ENCODE measurements around the gene TMPRSS9.

GRCh38 chr19:2329149-2329478 lies 31.0 kb upstream of the TMPRSS9 start:
- TF ChIP-seq, protein P1, sequence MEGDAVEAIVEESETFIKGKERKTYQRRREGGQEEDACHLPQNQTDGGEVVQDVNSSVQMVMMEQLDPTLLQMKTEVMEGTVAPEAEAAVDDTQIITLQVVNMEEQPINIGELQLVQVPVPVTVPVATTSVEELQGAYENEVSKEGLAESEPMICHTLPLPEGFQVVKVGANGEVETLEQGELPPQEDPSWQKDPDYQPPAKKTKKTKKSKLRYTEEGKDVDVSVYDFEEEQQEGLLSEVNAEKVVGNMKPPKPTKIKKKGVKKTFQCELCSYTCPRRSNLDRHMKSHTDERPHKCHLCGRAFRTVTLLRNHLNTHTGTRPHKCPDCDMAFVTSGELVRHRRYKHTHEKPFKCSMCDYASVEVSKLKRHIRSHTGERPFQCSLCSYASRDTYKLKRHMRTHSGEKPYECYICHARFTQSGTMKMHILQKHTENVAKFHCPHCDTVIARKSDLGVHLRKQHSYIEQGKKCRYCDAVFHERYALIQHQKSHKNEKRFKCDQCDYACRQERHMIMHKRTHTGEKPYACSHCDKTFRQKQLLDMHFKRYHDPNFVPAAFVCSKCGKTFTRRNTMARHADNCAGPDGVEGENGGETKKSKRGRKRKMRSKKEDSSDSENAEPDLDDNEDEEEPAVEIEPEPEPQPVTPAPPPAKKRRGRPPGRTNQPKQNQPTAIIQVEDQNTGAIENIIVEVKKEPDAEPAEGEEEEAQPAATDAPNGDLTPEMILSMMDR (IDR thresholded peaks at IDR 0.05): no peak
- no peak for TF ChIP-seq POLR2A (IDR thresholded peaks at IDR 0.05)
